Small intestine (tissue), 7 donors: Measurements from ENCODE around the gene ZNF146. TPM values are rescaled to one million over a fixed set of nuclear protein-coding genes. Genes with fewer than 3 reads are reported as not detected.
"Not testable (repeated sequence)": the region's sequence is repeated elsewhere in the genome, so short reads cannot be mapped to it uniquely, and the experiment has no call there.

Source experiments
- DNase-seq, 2 donors: peaks; one replicate each; pipeline versions ENCODE4 v3.0.0 to v3.0.0-alpha.2; 2013
- FAIRE-seq: peaks from 2 replicates; lab custom pipeline; 2012; peaks lifted over from hg19 to GRCh38; lab: Jason Lieb, UNC
- H3K27ac ChIP-seq, 3 donors: one replicate each; pipeline ENCODE4 v1.5.1; 2013; ENCODE audit warnings: low read length in 2 of 3, mild to moderate bottlenecking in 2 of 3, control low read depth in 1 of 3, inconsistent platforms in 1 of 3, low read depth in 1 of 3, moderate library complexity in 1 of 3
- H3K27me3 ChIP-seq, 3 donors: one replicate each; pipeline ENCODE4 v1.6.1; 2013; ENCODE audit warnings: low read length in 3 of 3, inconsistent platforms in 1 of 3; ENCODE audit not compliant: control insufficient read depth in 3 of 3, insufficient read depth in 3 of 3
- H3K36me3 ChIP-seq, 3 donors: one replicate each; pipeline ENCODE4 v1.6.1; 2013; ENCODE audit warnings: low read length in 3 of 3, inconsistent platforms in 1 of 3, low read depth in 1 of 3, mild to moderate bottlenecking in 1 of 3, moderate library complexity in 1 of 3; ENCODE audit not compliant: control insufficient read depth in 3 of 3, insufficient read depth in 2 of 3
- H3K4me1 ChIP-seq, 3 donors: one replicate each; pipeline ENCODE4 v1.6.1; 2013; ENCODE audit warnings: low read length in 2 of 3, inconsistent platforms in 1 of 3, low read depth in 1 of 3, mild to moderate bottlenecking in 1 of 3, moderate library complexity in 1 of 3; ENCODE audit not compliant: control insufficient read depth in 3 of 3, insufficient read depth in 2 of 3
- H3K4me3 ChIP-seq, 3 donors: one replicate each; pipeline ENCODE4 v1.5.1; 2013; ENCODE audit warnings: low read length in 3 of 3, control low read depth in 1 of 3, inconsistent platforms in 1 of 3, low read depth in 1 of 3, mild to moderate bottlenecking in 1 of 3, moderate library complexity in 1 of 3
- H3K9me3 ChIP-seq, 2 donors: one replicate each; pipeline ENCODE4 v1.6.1; 2013; ENCODE audit warnings: low read depth in 1 of 2, low read length in 1 of 2; ENCODE audit not compliant: control insufficient read depth in 2 of 2, insufficient read depth in 1 of 2
- WGBS, 3 donors: extraction: QIAGEN DNeasy Blood & Tissue Kit; methylation state at CpG; one replicate each; pipeline ENCODE4 v1.1.7; 2013; 5-methylcytosine and 5-hydroxymethylcytosine counted together
- polyA plus RNA-seq, 4 donors: library from polyadenylated mRNA; stranded (reverse) in 3 of 4; unstranded in 1 of 4; fragments of 200-250 nt in 3 of 4; fragments of 120-200 nt in 1 of 4; gene quantifications; one replicate each; pipeline versions ENCODE4 v1.2.1 to v1.2.3, GENCODE V29; 2013
- donor health status: healthy with polysubstance abuse.
- donor health status: control.
- donor health status: control.
- donor health status: Bipolar disorder and iron deficiency.
- donor health status: healthy.

Gene ZNF146
- polyA plus RNA-seq, 4 donors: 18.4 to 71.6 (median 25.7) TPM

- H3K27ac ChIP-seq: no peak overlapping the region
- 88 to 95% (median 90%) methylated on average over 2 of the region's 2 CpGs for WGBS, 3 donors
- FAIRE-seq (no peak), DNase-seq (no peak)
- H3K36me3 ChIP-seq: no peaks in the 10 kb centered on the region
- H3K4me1 ChIP-seq: peaks cover 0 to 8% (median 0%) of the 10 kb centered on the region in 3 donors
- H3K27me3 ChIP-seq: no peaks in the 10 kb centered on the region
- no peak overlapping the region for H3K4me3 ChIP-seq
- H3K9me3 ChIP-seq: no peaks in the 10 kb centered on the region
Observed at GRCh38 chr19:36212895-36213294, 2.0 kb upstream of the ZNF146 start.

- H3K4me1 ChIP-seq: peaks cover 0 to 8% (median 0%) of the 10 kb centered on the region in 3 donors
- no peak for FAIRE-seq
- 1 to 4% (median 3%) methylated on average over 27 of the region's 27 CpGs for WGBS, 3 donors
- peak overlapping the region; percentile 64 to 100 (median 83) for H3K4me3 ChIP-seq
- no peaks in the 10 kb centered on the region for H3K27me3 ChIP-seq
- DNase-seq: peak in 1 of 2 donors; percentile 44
- H3K9me3 ChIP-seq: peaks cover 0 to 4% of the 10 kb centered on the region in 2 donors
- peaks cover 0 to 6% (median 6%) of the 10 kb centered on the region in 3 donors for H3K36me3 ChIP-seq
- H3K27ac ChIP-seq: peak overlapping the region; percentile 89 to 99 (median 98)
Observed at GRCh38 chr19:36215276-36216123, 594 bp downstream of the ZNF146 start.

- Histone ChIP-seq H3K4me1 (peaks cover 0 to 3% (median 0%) of the 10 kb centered on the region in 3 donors), H3K27me3 (no peaks in the 10 kb centered on the region), H3K36me3 (peaks cover 12 to 39% (median 22%) of the 10 kb centered on the region in 3 donors), H3K9me3 (peaks cover 0 to 25% of the 10 kb centered on the region in 2 donors), H3K27ac (no peak overlapping the region), H3K4me3 (no peak overlapping the region)
- no peak for DNase-seq
- FAIRE-seq: no peak
- 92 to 98% (median 95%) methylated on average over 4 of the region's 4 CpGs for WGBS, 3 donors
Observed at GRCh38 chr19:36221474-36221873, 6.6 kb downstream of the ZNF146 start.

GRCh38 chr19:36222503-36222902, 7.6 kb downstream of the ZNF146 start:
- WGBS, 3 donors: 95 to 97% (median 96%) methylated on average over 4 of the region's 4 CpGs
- DNase-seq (no peak), FAIRE-seq (no peak)
- Histone ChIP-seq H3K4me3 (no peak overlapping the region), H3K36me3 (peaks cover 14 to 47% (median 24%) of the 10 kb centered on the region in 3 donors), H3K27ac (no peak overlapping the region), H3K9me3 (peaks cover 0 to 34% of the 10 kb centered on the region in 2 donors), H3K27me3 (no peaks in the 10 kb centered on the region), H3K4me1 (no peaks in the 10 kb centered on the region)

GRCh38 chr19:36225219-36225892, 10.4 kb downstream of the ZNF146 start:
- H3K4me3 ChIP-seq: no peak overlapping the region
- WGBS, 3 donors: 54 to 87% (median 67%) methylated on average over 5 of the region's 5 CpGs
- no peaks in the 10 kb centered on the region for H3K4me1 ChIP-seq
- peak overlapping the region in 1 of 3 donors; percentile 45 for H3K27ac ChIP-seq
- H3K36me3 ChIP-seq: peaks cover 30 to 58% (median 43%) of the 10 kb centered on the region in 3 donors
- DNase-seq (no peak), FAIRE-seq (no peak)
- peaks cover 0 to 50% of the 10 kb centered on the region in 2 donors for H3K9me3 ChIP-seq
- no peaks in the 10 kb centered on the region for H3K27me3 ChIP-seq

- not testable (repeated sequence) for H3K4me3 ChIP-seq, H3K4me1 ChIP-seq, H3K27me3 ChIP-seq, DNase-seq, H3K27ac ChIP-seq, FAIRE-seq
- WGBS, 3 donors: 79 to 84% (median 83%) methylated on average over 7 of the region's 7 CpGs
- Histone ChIP-seq H3K9me3 (peaks cover 1 to 66% of the 10 kb centered on the region in 2 donors), H3K36me3 (peaks cover 47 to 65% (median 49%) of the 10 kb centered on the region in 3 donors)
Observed at GRCh38 chr19:36233626-36234025, 18.7 kb downstream of the ZNF146 start.

GRCh38 chr19:36236304-36236945, 21.5 kb downstream of the ZNF146 start:
- Histone ChIP-seq H3K36me3 (peaks cover 33 to 45% (median 34%) of the 10 kb centered on the region in 3 donors), H3K4me3 (no peak overlapping the region), H3K27ac (no peak overlapping the region), H3K9me3 (peaks cover 3 to 53% of the 10 kb centered on the region in 2 donors), H3K27me3 (no peaks in the 10 kb centered on the region), H3K4me1 (no peaks in the 10 kb centered on the region)
- no peak for DNase-seq
- FAIRE-seq: no peak
- WGBS, 3 donors: 96 to 98% (median 98%) methylated on average over 6 of the region's 6 CpGs

- Histone ChIP-seq H3K36me3 (peaks cover 28 to 41% (median 31%) of the 10 kb centered on the region in 3 donors), H3K27me3 (no peaks in the 10 kb centered on the region), H3K4me1 (no peaks in the 10 kb centered on the region), H3K9me3 (peaks cover 3 to 49% of the 10 kb centered on the region in 2 donors), H3K4me3 (no peak overlapping the region), H3K27ac (no peak overlapping the region)
- DNase-seq (no peak), FAIRE-seq (no peak)
- 97 to 99% (median 98%) methylated on average over 3 of the region's 3 CpGs for WGBS, 3 donors
Observed at GRCh38 chr19:36236946-36237310, 22.0 kb downstream of the ZNF146 start.
